Left lobe of liver (tissue), 2 donors: ENCODE data around the gene ANKRD40CL. TPM values are rescaled to one million over a fixed set of nuclear protein-coding genes. Genes with fewer than 3 reads are reported as not detected.

Experiments used
- ATAC-seq: fragments of 200-7000 bp; cut with Tn5 transposase; one replicate; pipeline ENCODE4 v1.9.1; 2020; ENCODE audit warnings: mild to moderate bottlenecking, moderate library complexity
- DNase-seq: peaks from one replicate; pipeline ENCODE4 v3.0.0-alpha.2; 2020; ENCODE audit warnings: low spot score
- total RNA-seq: library from RNA; stranded (reverse); gene quantifications from one replicate; pipeline ENCODE4 v1.2.1, GENCODE V29; 2021
- donor health status: DM: no; HTN: no; CAD: no; lungs with moderate emphysema.
- donor health status: DM: no; HTN: yes; CAD: no.

The ANKRD40CL gene
- total RNA-seq, 1 donor from 2014 or later, result not detected

DNA sequence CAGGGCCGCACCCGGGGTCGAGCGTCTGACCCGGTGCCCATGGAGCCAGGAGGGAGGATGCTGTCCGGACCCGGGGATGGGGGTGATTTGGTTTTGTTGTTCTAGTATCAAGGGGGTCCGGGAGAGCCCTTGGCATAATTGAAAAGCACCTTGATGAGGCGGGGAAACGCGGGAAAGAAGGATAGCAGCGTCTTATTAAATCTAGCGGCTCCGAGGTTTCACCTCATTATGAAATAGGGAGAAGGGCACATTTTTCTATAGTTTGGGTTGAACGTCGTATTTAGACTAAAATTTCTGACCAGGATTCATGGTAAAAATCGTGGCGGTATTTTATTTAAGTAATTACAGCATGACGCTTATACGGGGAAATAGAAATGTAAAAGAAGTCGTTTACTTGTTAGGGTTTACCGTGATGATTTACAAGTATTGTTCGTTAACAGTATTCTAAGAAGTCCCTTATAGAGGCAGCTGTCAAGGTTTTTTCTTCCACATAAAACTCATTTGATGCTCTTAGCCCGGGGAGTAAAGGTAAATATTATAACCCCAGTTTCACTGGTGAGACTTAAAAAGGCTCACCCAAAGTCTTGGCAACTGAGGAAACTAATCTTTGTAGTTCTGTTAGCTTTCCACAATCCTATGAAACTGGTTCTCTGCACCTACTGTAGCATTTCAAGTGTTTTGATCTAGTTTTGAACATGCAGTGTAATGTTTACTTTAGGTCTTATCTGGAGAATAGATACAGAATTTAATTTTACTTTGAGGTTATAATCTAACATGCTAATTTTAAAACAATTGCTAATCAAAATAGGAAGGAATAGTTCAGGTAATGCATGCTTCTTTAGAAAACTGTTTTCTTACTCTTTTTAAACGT, 47.2 kb downstream of the ANKRD40CL start:
- ATAC-seq (no peak), DNase-seq (no peak)

DNA sequence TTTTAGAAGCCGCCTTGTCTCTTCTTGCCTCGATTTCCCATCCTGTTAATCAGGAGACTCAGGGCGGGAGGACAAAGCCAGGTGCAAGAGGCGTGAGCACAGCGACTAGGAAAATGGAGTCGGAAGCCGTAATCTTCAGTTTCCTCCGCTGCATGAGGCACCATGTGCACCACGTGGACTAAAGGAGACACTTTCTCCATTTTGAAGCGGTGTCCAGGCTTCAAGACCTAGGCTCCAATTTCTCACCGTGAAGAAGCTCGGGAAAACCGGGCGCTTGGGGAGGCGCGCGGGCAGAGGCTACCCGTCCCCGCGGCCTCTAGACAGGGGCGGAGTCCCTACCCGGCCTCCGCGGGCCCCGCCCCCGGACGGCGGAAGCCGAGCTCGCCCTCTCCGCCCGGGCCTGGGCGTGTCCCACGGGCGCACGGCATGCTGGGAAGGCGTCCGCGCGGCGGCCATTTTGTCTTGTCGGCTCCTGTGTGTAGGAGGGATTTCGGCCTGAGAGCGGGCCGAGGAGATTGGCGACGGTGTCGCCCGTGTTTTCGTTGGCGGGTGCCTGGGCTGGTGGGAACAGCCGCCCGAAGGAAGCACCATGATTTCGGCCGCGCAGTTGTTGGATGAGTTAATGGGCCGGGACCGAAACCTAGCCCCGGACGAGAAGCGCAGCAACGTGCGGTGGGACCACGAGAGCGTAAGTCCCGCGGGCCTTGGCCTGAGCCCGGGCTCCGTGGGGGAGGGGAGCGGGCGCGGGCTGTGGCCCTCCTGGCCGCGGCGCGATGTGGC, 48.0 kb downstream of the ANKRD40CL start, which contains the start of gene LUC7L3:
LUC7L3 (plus strand) TSS at position 460 of the 780 bp plus-strand sequence; CDS start at position 590, 130 bp downstream.
- ATAC-seq, result peak; percentile 92
- DNase-seq, result peak; percentile 96

DNA sequence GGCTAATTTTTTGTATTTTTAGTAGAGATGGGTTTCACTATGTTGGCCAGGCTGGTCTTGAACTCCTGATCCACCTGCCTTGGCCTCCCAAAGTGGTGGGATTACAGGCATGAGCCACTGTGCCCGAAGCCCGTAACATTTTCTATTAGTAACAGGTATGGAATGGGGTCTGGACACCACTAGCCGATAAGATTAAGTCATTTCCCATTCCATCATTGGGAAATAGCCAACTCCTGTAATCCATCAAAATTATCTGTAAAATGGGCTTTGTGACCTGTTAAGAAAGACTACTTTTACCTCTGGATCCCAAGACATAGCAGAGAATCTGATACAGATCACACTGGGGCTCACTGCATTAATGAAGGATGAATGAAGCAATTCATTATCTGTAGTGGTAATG, 51.8 kb downstream of the ANKRD40CL start:
- no peak for ATAC-seq

GRCh38 chr17:50712641-50713040, 54.7 kb downstream of the ANKRD40CL start:
- ATAC-seq (no peak), DNase-seq (no peak)

More for the DNA sequence above, 51.8 kb downstream of the ANKRD40CL start:
- no peak for DNase-seq

Other genes with a start within 250 kb of the ANKRD40CL start
- gene EPN3, start 234.8 kb downstream of the ANKRD40CL start, total RNA-seq, result 0.35 TPM
- 40.6 TPM for gene SPATA20, start 220.3 kb downstream of the ANKRD40CL start, total RNA-seq
- gene CACNA1G, start 206.8 kb downstream of the ANKRD40CL start, total RNA-seq, result 0.10 TPM
- gene ABCC3, start 132.6 kb downstream of the ANKRD40CL start, total RNA-seq, result 326 TPM
- 15.6 TPM for gene ANKRD40, start 59.6 kb downstream of the ANKRD40CL start, total RNA-seq
- gene LUC7L3, start 47.9 kb downstream of the ANKRD40CL start, total RNA-seq, result 43.6 TPM
- 0.08 TPM for gene WFIKKN2, start 68.1 kb upstream of the ANKRD40CL start, total RNA-seq
- 209 TPM for gene TOB1, start 98.8 kb upstream of the ANKRD40CL start, total RNA-seq